Lung (tissue), 12 donors: Measurements from ENCODE around the gene GARIN6. TPM values are rescaled to one million over a fixed set of nuclear protein-coding genes. Genes with fewer than 3 reads are reported as not detected.
A peak's percentile ranks its signal among the peaks of the same experiment; 100 is the strongest.

Experiments
- ATAC-seq: fragments of 200-7000 bp; cut with Tn5 transposase; one replicate; pipeline ENCODE4 v1.9.1; 2020; ENCODE audit warnings: moderate number of reproducible peaks; ENCODE audit not compliant: insufficient read depth, low FRiP score
- DNase-seq, 3 donors: peaks; one replicate each; pipeline ENCODE4 v3.0.0-alpha.2; 2013 to 2017
- H3K27ac ChIP-seq, 2 donors: one replicate each; pipeline ENCODE4 v1.5.1; 2013; ENCODE audit warnings: mild to moderate bottlenecking in 2 of 2, moderate library complexity in 2 of 2, control low read depth in 1 of 2, inconsistent platforms in 1 of 2, low read depth in 1 of 2, low read length in 1 of 2
- H3K27me3 ChIP-seq, 3 donors: one replicate each; pipeline ENCODE4 v1.5.1; 2013; ENCODE audit warnings: low read length in 2 of 3; ENCODE audit not compliant: control insufficient read depth in 3 of 3, insufficient read depth in 3 of 3
- H3K36me3 ChIP-seq, 4 donors: one replicate each; pipeline ENCODE4 v1.5.1; 2013; ENCODE audit warnings: low read length in 4 of 4, mild to moderate bottlenecking in 1 of 4, moderate library complexity in 1 of 4; ENCODE audit not compliant: control insufficient read depth in 4 of 4, insufficient read depth in 4 of 4
- H3K4me1 ChIP-seq, 5 donors: one replicate each; pipeline ENCODE4 v1.5.1; 2013; ENCODE audit warnings: low read length in 5 of 5, mild to moderate bottlenecking in 2 of 5, moderate library complexity in 1 of 5; ENCODE audit not compliant: control insufficient read depth in 5 of 5, insufficient read depth in 5 of 5
- H3K4me3 ChIP-seq: one replicate; pipeline ENCODE4 v1.5.1; 2013; ENCODE audit warnings: mild to moderate bottlenecking, control low read depth, moderate library complexity
- H3K9ac ChIP-seq, 2 donors: one replicate each; pipeline ENCODE4 v1.5.1; 2013; ENCODE audit warnings: low read length in 2 of 2, control low read depth in 1 of 2; ENCODE audit not compliant: insufficient read depth in 1 of 2
- H3K9me3 ChIP-seq, 4 donors: one replicate each; pipeline ENCODE4 v1.5.1; 2013; ENCODE audit warnings: low read length in 3 of 4, mild to moderate bottlenecking in 1 of 4, moderate library complexity in 1 of 4; ENCODE audit not compliant: control insufficient read depth in 4 of 4, insufficient read depth in 3 of 4
- WGBS, 2 donors: extraction: QIAGEN DNeasy Blood & Tissue Kit; methylation state at CpG; one replicate each; pipeline ENCODE4 v1.1.7; 2013; 5-methylcytosine and 5-hydroxymethylcytosine counted together
- polyA plus RNA-seq, 2 donors: library from polyadenylated mRNA; stranded (reverse); fragments of 200-250 nt; gene quantifications; one replicate each; pipeline ENCODE4 v1.2.1, GENCODE V29; 2013
- total RNA-seq, 2 donors: library from RNA; depleted of rRNA in 1 of 2; stranded (reverse); fragments of >200 nt in 1 of 2; gene quantifications; one replicate each; pipeline ENCODE4 v1.2.1, GENCODE V29; 2014 to 2021
- TF ChIP-seq, protein P1 (sequence below): IDR thresholded peaks from 2 replicates; pipeline ENCODE4 v1.5.1; 2012; ENCODE audit warnings: mild to moderate bottlenecking; ENCODE audit errors: control extremely low read depth, extremely low read depth
- donor health status: control.
- donor health status: control.
- donor health status: Bipolar disorder and iron deficiency.
- donor health status: healthy.
- donor health status: DM: yes; HTN: yes; CAD: no.

GARIN6 gene
- total and polyA plus RNA-seq, 4 donors: not detected

DNA sequence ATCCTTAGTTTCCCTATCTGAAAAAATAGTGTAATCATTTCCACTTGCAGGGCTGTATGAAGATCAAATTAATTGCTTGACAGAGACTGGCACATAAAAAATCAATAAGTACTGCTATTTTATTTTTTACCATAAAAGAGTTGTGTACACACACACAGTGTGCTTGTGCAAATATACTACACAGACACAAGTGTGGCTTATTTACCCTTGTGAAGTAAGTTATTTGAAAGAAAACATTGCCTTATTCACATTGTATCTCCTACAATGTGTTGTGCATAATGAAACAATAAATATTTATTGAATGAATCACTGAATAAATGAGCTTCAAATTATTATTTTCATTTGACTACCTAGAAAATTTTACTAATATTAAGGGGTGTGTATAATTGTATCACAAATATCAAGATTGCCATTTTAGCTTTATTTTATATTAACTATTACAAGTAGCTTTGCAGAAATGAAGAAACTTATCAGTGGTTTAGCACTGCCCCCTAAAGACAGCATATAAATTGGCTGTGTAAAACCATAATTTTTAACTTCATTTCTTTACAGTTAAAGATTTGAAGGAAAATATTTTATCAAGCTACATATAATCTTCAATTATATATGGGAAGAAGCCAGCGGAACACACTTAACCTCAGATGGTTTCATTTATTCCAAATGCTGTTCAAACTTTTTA, 11.3 kb downstream of the GARIN6 start:
- WGBS, 2 donors: 87 to 98% methylated on average over 1 of the region's 1 CpG
- Histone ChIP-seq H3K4me3 (no peak overlapping the region), H3K9me3 (no peaks in the 10 kb centered on the region), H3K9ac (no peak overlapping the region), H3K4me1 (no peaks in the 10 kb centered on the region), H3K27ac (no peak overlapping the region), H3K27me3 (no peaks in the 10 kb centered on the region), H3K36me3 (no peaks in the 10 kb centered on the region)
- TF ChIP-seq, protein P1, sequence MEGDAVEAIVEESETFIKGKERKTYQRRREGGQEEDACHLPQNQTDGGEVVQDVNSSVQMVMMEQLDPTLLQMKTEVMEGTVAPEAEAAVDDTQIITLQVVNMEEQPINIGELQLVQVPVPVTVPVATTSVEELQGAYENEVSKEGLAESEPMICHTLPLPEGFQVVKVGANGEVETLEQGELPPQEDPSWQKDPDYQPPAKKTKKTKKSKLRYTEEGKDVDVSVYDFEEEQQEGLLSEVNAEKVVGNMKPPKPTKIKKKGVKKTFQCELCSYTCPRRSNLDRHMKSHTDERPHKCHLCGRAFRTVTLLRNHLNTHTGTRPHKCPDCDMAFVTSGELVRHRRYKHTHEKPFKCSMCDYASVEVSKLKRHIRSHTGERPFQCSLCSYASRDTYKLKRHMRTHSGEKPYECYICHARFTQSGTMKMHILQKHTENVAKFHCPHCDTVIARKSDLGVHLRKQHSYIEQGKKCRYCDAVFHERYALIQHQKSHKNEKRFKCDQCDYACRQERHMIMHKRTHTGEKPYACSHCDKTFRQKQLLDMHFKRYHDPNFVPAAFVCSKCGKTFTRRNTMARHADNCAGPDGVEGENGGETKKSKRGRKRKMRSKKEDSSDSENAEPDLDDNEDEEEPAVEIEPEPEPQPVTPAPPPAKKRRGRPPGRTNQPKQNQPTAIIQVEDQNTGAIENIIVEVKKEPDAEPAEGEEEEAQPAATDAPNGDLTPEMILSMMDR: no peak
- DNase-seq: peak in 2 of 3 donors; percentile 70 to 73
- no peak for ATAC-seq

DNA sequence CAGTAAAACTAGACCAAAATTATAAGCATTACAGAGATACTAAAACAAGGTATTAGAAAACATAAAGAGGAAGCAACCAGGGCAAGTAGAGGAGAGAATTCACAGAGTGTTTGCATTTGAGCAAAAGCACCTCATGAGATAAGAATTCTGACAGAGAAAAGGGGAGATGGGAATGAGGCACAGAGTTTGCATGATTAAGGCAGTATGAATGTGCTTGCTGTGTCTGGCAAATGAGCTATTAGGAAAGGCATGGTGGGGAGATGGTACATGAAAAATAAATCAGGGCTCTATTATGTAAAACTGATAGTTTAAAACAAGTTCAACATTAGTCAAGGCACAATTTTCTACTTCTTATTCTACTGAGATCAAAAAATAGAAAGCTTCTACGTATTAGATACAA, 23.1 kb downstream of the GARIN6 start:
- Histone ChIP-seq H3K9ac (no peak overlapping the region), H3K36me3 (no peaks in the 10 kb centered on the region), H3K9me3 (peaks cover 0 to 2% (median 0%) of the 10 kb centered on the region in 4 donors), H3K4me1 (no peaks in the 10 kb centered on the region), H3K4me3 (no peak overlapping the region), H3K27me3 (no peaks in the 10 kb centered on the region), H3K27ac (no peak overlapping the region)
- 89 to 91% methylated on average over 1 of the region's 1 CpG for WGBS, 2 donors
- DNase-seq (no peak), ATAC-seq (no peak)
- TF ChIP-seq, protein P1: no peak

DNA sequence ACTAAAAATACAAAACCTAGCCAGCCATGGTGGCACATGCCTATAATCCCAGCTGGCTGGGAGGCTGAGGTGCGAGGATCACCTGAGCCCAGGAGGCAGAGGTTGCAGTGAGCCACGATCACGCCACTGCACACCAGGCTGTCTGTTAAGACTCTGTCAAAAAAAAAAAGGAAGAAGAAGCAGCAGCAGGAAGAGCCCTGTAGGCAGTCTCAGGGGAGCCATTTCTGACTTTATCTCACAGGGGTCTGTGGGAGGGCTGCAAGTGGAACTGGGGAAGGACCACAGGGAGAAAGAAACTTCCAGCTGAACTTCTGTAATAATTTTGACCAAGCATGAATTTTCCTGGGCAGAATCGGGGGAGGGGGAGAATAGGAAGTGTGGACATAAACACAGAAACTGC, 32.7 kb downstream of the GARIN6 start:
- no peaks in the 10 kb centered on the region for H3K4me1 ChIP-seq
- H3K4me3 ChIP-seq: no peak overlapping the region
- H3K27ac ChIP-seq: no peak overlapping the region
- no peaks in the 10 kb centered on the region for H3K36me3 ChIP-seq
- 58 to 69% methylated on average over 4 of the region's 4 CpGs for WGBS, 2 donors
- no peaks in the 10 kb centered on the region for H3K9me3 ChIP-seq
- no peak for DNase-seq
- no peak for ATAC-seq
- H3K9ac ChIP-seq: no peak overlapping the region
- no peaks in the 10 kb centered on the region for H3K27me3 ChIP-seq
- TF ChIP-seq, protein P1: no peak

DNA sequence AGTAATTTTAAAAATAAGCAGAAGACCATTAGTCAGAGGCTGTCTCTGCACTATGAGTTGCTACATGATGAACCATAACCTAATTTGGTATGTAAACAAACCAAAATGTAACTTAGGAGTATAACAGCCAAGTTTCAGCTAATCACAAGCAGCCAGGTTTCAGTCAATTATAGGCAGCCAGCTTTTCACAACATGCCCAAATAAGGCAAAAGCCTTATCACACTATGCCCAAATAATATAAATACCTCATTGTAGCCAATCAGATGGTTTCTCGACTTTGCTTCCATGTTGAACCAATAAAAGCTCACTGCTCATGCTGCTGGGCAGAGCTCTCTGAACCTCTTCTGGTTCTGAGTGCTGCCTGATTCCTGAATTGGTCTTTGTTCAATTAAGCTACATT, 38.6 kb downstream of the GARIN6 start:
- Histone ChIP-seq H3K4me1 (no peaks in the 10 kb centered on the region), H3K36me3 (no peaks in the 10 kb centered on the region), H3K9ac (no peak overlapping the region), H3K9me3 (peaks cover 0 to 3% (median 0%) of the 10 kb centered on the region in 4 donors), H3K4me3 (no peak overlapping the region), H3K27ac (no peak overlapping the region), H3K27me3 (no peaks in the 10 kb centered on the region)
- no peak for DNase-seq
- TF ChIP-seq, protein P1: no peak
- 73 to 86% methylated on average over 1 of the region's 1 CpG for WGBS, 2 donors
- no peak for ATAC-seq
